Body of pancreas (tissue), 4 donors: ENCODE data around the gene RACK1.
A peak's percentile ranks its signal among the peaks of the same experiment; 100 is the strongest.

Source experiments
- POLR2A ChIP-seq, 3 donors: fragments of 450-650 bp; IDR thresholded peaks; one replicate each; pipeline ENCODE4 v1.6.1; 2016; ENCODE audit warnings: antibody characterized with exemption in 3 of 3, mild to moderate bottlenecking in 2 of 3
- TF ChIP-seq, protein P1 (sequence below), 7 experiments: fragments of 450-650 bp in 4 of 7; fragments of 200-600 bp in 3 of 7; sonication (generic) in 3 of 7; IDR thresholded peaks; one replicate each; pipeline ENCODE4 v1.5.1; 2016 to 2019; ENCODE audit warnings: antibody characterized with exemption in 7 of 7

GRCh38 chr5:181261320-181262049 is 17.8 kb upstream of the RACK1 start:
- TF ChIP-seq, protein P1, sequence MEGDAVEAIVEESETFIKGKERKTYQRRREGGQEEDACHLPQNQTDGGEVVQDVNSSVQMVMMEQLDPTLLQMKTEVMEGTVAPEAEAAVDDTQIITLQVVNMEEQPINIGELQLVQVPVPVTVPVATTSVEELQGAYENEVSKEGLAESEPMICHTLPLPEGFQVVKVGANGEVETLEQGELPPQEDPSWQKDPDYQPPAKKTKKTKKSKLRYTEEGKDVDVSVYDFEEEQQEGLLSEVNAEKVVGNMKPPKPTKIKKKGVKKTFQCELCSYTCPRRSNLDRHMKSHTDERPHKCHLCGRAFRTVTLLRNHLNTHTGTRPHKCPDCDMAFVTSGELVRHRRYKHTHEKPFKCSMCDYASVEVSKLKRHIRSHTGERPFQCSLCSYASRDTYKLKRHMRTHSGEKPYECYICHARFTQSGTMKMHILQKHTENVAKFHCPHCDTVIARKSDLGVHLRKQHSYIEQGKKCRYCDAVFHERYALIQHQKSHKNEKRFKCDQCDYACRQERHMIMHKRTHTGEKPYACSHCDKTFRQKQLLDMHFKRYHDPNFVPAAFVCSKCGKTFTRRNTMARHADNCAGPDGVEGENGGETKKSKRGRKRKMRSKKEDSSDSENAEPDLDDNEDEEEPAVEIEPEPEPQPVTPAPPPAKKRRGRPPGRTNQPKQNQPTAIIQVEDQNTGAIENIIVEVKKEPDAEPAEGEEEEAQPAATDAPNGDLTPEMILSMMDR (IDR thresholded peaks at IDR 0.05) = no peak
- peak; percentile 31 to 64 (median 54) for TF ChIP-seq POLR2A (IDR thresholded peaks at IDR 0.05)
